B cell (primary cell): ENCODE data around the gene AQR.

ENCODE experiments used
- CTCF ChIP-seq: fragments of 200-600 bp; IDR thresholded peaks from one replicate; pipeline ENCODE4 v1.8.0; 2022; ENCODE audit warnings: antibody characterized with exemption, mild to moderate bottlenecking
- EZH2 ChIP-seq: IDR thresholded peaks from 2 replicates; pipeline ENCODE4 v1.6.1; 2012; ENCODE audit warnings: borderline replicate concordance, low read depth, mild to moderate bottlenecking, moderate library complexity, low read length; ENCODE audit not compliant: insufficient read depth, poor library complexity, severe bottlenecking

DNA sequence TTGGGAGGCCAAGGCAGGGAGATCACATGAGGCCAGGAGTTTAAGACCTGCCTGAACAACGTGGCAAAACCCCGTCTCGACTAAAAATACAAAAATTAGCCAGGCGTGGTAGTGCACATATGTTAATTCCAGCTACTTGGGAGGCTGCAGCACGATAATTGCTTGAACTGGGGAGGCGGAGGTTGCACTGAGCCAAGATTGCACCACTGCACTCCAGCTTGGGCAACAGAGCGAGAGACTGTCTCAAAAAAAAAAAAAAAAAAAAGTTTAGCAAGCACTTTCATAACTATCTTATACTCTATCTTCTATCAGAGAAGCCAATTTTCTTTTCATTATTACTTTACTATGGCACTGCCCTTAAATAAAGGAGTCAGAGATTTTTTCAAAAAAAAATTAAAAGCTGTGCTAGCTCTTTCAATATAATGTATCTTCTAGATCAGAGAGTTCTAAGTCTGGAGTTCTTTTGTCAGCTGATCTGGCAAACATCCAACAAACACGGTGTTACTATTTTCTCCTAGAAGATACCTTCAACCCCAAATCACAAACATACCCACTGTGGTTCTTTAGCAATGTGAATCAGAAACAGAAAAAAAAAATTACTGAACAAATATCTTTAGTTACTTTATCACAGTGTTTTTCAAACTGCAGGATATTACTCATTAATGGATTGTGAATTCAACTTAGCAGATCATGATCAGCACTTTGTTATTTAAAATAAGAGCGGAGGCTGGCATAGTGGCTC is 15.5 kb upstream of the AQR start:
- TF ChIP-seq CTCF (no peak), EZH2 (no peak)
